Effector memory CD4-positive, alpha-beta T cell (primary cell): ENCODE measurements around the gene RAB11FIP5.
"Not testable (repeated sequence)": the region's sequence is repeated elsewhere in the genome, so short reads cannot be mapped to it uniquely, and the experiment has no call there.

Experiments
- DNase-seq, 3 donors: peaks; one replicate each; pipeline ENCODE4 v3.0.0-alpha.2; 2020
- H3K27ac ChIP-seq: 2 replicates; pipeline ENCODE4 v1.7.0; 2013; ENCODE audit warnings: mild to moderate bottlenecking, low read length, moderate library complexity; ENCODE audit not compliant: insufficient read depth, poor library complexity, severe bottlenecking
- H3K27me3 ChIP-seq: replicated peaks from 2 replicates; pipeline ENCODE4 v1.7.0; 2013; ENCODE audit warnings: mild to moderate bottlenecking, low read length; ENCODE audit not compliant: insufficient read depth, control insufficient read depth, poor library complexity, severe bottlenecking
- H3K36me3 ChIP-seq: 2 replicates; pipeline ENCODE4 v1.7.0; 2013; ENCODE audit warnings: mild to moderate bottlenecking, low read length, moderate library complexity; ENCODE audit not compliant: control insufficient read depth, insufficient read depth
- H3K4me1 ChIP-seq: 2 replicates; pipeline ENCODE4 v1.7.0; 2013; ENCODE audit warnings: low read length, mild to moderate bottlenecking; ENCODE audit not compliant: control insufficient read depth, insufficient read depth, poor library complexity, severe bottlenecking
- H3K4me3 ChIP-seq: 2 replicates; pipeline ENCODE4 v1.7.0; 2013; ENCODE audit warnings: low read length, low read depth, mild to moderate bottlenecking; ENCODE audit not compliant: insufficient read depth, poor library complexity, severe bottlenecking
- H3K9me3 ChIP-seq: 2 replicates; pipeline ENCODE4 v1.7.0; 2013; ENCODE audit warnings: mild to moderate bottlenecking, low read length, moderate library complexity; ENCODE audit not compliant: control insufficient read depth

The RAB11FIP5 gene

DNA sequence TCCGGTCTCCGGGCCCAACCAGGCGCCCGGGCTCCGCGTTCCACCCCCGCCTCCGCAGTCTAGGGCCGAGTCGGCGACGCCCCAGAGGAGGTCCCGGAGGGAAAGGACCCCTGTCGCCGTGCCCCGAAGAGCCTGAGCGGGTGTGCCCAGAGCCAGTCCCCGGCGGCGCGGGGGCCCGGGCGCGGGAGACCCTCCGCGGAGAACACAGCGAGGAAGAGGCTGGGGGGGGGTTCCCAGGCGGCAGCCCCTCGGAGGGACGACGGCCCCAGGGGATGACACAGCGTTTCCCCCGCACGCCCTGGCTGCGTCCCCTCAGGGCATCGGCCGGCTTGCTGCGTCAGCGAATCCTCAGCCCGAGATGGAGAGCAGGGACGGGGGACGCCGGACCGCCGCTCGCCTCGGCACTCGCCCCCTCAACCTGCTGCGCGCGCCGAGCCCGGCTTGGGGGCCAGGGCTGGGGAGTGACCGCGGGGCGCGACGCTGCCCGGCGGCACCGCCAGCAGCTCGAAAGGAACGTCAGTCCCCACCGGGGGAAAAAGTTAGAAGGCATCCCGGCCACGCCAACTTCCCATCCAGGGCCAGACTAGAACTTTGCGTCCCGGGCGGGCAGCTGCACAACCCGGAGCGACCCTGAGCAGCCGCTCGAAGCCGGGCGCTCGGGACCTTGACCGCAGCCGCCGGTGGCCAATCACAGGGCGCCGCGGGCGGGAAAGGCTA, 41.9 kb downstream of the RAB11FIP5 start:
- H3K9me3 ChIP-seq, result no peaks in the 10 kb centered on the region
- H3K27me3 ChIP-seq, result no peaks in the 10 kb centered on the region
- no peaks in the 10 kb centered on the region for H3K36me3 ChIP-seq
- DNase-seq, result peak in 1 of 3 donors; percentile 6
- peak overlapping the region; percentile 99 for H3K4me3 ChIP-seq
- peak overlapping the region; percentile 76 for H3K27ac ChIP-seq
- peaks cover 15% of the 10 kb centered on the region for H3K4me1 ChIP-seq

DNA sequence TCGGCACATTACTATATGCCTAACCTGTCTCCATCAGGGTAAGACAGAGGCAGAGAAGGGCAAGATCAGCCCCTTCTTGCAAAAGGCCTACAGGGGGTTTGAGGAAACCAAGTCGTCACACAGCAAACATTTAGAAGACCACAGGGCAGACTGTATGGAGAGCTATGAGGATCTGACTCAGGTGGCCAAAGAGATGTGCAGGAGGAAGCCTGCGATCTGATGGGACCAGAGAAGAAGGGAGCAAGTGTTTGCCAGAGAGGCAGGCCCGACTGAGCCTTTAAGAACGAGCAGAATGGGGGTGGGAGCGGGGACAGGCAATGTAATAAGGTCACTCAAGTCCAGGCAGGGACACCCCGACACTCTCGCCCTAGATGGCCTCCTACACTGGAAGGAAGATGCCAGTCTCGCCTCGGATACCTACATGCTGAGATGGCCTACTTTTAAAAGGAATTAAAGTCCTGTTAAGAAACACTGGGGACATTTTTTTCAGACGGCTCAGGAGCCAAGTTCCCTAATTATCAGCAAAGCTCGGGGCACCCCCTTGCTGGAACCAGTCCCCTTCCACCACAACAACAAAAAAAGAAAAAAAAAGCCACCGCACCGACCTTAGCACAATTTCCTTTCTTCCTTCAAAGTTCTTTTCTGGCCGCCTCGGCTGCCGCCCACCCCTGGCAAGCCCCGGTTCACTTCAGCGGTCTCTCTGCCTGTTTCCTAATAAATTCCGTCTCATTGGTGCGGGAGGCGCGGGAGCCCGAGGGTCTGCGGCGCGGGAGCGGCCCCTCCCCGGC, 42.7 kb downstream of the RAB11FIP5 start:
- Histone ChIP-seq H3K9me3 (no peaks in the 10 kb centered on the region), H3K4me3 (peak overlapping the region; percentile 99), H3K27ac (no peak overlapping the region), H3K36me3 (no peaks in the 10 kb centered on the region), H3K27me3 (no peaks in the 10 kb centered on the region), H3K4me1 (peaks cover 15% of the 10 kb centered on the region)
- DNase-seq, result no peak

DNA sequence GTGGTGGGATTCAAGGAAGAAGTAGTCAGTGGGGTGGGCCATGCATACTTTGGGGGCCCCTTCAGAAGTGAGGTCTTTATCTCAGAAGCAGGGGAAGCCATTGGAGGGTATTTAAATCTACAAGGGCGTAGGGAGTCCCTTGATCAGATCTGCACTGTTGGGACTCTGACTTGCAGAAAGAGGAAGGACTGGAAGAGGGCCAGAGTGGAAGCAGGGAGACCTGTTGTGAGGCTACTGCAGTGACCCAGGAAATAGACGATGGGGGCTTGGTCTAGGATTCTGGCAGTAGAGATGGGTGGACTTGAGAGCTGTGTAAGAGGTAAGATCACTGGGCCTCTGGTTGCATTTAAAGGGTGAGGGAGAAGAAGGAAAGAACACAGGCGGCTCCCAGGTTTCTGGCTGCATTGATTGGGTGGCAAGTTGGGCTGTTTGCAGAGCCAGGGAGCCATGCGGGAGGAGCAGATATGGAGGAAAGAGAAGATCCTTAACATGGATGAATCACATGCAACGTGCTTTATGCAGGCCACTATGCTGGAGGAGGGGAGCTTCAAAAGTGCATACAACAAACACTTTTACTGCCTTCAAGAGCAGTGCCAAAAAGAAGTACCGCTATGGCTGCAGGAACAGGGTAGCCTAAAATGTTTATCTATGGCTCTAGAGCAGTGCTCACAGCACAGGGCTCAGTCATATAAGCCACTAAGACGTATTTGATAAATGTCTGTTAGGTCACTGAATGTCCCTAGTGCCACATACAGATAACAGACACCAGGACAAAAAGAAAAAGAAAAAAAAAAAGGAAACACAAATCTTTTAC, 43.5 kb downstream of the RAB11FIP5 start:
- no peak for DNase-seq

DNA sequence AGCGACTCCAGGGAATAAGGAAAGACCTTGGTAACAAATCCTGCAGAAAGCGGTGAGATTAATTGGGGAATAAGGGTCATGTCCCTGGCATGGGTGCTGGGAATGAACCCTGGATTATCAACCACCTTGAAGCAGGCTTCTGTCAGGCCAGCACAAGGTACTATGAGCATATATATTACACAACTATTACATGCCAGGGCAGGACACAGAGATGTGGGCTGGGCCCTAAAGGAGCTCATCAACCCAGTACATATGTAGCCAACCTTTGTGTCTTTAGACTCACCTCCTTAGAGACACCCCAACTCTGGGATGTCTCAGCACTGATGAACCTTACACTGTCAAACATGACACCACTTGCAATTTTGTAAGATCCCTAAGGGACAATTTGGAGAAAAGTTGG, 44.6 kb downstream of the RAB11FIP5 start:
- H3K9me3 ChIP-seq, result no peaks in the 10 kb centered on the region
- no peaks in the 10 kb centered on the region for H3K36me3 ChIP-seq
- DNase-seq, result no peak
- no peaks in the 10 kb centered on the region for H3K27me3 ChIP-seq
- H3K4me3 ChIP-seq, result no peak overlapping the region
- H3K27ac ChIP-seq, result no peak overlapping the region
- H3K4me1 ChIP-seq, result peaks cover 15% of the 10 kb centered on the region

More for the DNA sequence above, 43.5 kb downstream of the RAB11FIP5 start:
- Histone ChIP-seq H3K36me3 (no peaks in the 10 kb centered on the region), H3K4me1 (peaks cover 15% of the 10 kb centered on the region), H3K27me3 (no peaks in the 10 kb centered on the region), H3K27ac (no peak overlapping the region), H3K4me3 (no peak overlapping the region), H3K9me3 (no peaks in the 10 kb centered on the region)

DNA sequence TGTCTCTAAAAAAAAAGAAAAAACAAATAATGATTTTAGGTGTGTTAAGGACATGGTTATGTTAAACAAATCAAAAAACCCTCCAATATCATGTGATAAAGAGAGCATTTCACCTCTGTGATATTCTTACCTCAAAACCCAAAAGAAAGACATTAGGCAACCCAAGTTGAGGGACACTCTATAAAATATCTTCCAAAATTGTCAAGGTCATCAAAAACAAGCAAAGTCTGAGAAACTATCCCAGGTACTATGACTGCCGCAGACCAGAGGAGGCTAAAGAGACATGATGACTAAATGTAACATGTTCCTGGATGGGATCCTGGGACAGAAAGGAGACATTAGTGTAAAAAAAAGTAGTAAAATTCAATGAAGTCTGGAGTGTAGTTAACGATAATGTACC, 45.7 kb downstream of the RAB11FIP5 start:
- H3K36me3 ChIP-seq, result no peaks in the 10 kb centered on the region
- peaks cover 15% of the 10 kb centered on the region for H3K4me1 ChIP-seq
- DNase-seq, result no peak
- H3K27me3 ChIP-seq, result no peaks in the 10 kb centered on the region
- no peak overlapping the region for H3K27ac ChIP-seq
- no peak overlapping the region for H3K4me3 ChIP-seq
- H3K9me3 ChIP-seq, result no peaks in the 10 kb centered on the region

DNA sequence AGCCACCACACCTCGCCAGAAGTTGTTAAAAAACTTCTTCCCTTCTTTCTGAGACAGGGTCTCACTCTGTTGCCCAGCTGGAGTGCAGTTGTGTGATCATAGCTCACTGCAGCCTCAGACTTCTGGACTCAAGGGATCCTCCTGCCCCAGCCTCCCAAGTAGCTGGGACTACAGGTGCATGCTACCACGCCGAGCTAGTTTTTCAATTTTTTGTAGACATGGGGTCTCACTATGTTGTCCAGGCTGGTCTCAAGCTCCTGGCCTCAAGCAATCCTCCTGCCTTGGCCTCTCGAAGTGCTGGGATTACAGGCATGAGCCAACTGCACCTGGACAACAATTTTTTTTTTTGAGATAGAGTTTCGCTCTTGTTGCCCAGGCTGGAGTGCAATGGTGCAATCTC, 47.7 kb downstream of the RAB11FIP5 start:
- not testable (repeated sequence) for H3K4me3 ChIP-seq, H3K9me3 ChIP-seq, H3K36me3 ChIP-seq, H3K27me3 ChIP-seq, H3K27ac ChIP-seq, DNase-seq, H3K4me1 ChIP-seq

DNA sequence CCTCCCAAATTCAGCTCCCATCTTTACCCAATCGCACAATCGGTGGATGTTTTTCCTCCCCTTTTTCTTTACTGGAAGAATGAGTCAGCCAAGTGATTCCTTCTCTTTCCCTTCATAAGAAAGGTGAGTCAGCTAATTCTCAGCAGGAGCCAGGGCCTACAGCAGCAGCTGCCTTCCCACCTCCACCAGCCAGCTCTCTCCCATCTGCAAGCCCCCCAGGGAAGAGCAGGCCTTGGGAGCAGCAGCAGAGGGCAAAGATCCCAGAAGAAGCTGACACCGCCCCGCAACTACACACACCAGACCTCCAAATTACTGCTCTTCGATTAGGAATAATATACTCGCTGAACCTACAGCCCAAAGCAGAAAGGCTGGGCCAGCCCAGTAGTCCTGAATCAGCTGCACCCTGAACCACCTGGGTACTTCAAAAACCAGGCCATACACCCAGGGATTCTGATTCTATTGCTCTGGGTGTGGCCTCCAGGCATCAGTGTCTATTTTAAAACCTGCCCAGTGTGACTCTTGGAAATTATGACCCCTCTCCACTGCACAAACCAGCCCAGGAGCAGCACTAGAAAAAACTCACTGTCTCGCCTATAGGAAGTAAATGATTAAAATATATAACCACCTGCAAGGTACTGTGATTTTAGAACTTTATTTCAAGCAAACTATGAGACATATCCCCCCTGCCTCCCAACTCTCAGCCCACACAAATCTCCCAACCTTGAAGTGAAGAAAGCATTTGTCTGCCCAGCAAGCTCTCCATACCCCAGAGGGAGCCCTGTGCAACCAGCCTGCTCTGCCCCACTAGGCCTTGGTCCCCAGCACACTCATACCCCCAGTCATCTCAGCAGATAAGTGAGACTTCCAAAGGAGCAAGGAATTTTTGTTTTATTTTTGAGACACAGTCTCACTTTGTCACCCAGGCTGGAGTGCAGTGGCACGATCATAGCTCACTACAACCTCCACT, 48.6 kb downstream of the RAB11FIP5 start:
- no peaks in the 10 kb centered on the region for H3K27me3 ChIP-seq
- H3K9me3 ChIP-seq, result no peaks in the 10 kb centered on the region
- H3K4me3 ChIP-seq, result no peak overlapping the region
- DNase-seq, result no peak
- H3K36me3 ChIP-seq, result no peaks in the 10 kb centered on the region
- H3K4me1 ChIP-seq, result no peaks in the 10 kb centered on the region
- no peak overlapping the region for H3K27ac ChIP-seq

DNA sequence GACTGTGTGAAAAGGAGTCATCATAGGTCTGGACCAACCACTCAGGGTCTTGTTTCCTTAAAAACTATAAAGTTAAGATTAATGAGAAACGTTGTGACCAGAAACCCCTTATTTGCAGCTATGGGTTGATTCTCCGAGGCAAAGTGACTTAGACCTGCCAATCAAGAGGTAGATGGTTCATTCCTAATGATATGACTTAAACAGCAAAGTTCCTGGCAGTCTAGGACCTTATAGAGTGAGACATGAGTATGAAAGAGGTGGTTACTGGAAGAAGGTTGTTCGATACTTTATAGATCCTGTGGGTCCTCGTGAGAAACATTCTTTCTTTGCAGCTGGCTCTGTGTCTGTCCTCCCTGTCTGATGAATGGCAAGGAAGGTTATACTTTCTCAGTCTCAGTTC, 49.3 kb downstream of the RAB11FIP5 start:
- Histone ChIP-seq H3K9me3 (no peaks in the 10 kb centered on the region), H3K27me3 (no peaks in the 10 kb centered on the region), H3K4me1 (no peaks in the 10 kb centered on the region), H3K27ac (no peak overlapping the region), H3K4me3 (no peak overlapping the region), H3K36me3 (no peaks in the 10 kb centered on the region)
- no peak for DNase-seq

DNA sequence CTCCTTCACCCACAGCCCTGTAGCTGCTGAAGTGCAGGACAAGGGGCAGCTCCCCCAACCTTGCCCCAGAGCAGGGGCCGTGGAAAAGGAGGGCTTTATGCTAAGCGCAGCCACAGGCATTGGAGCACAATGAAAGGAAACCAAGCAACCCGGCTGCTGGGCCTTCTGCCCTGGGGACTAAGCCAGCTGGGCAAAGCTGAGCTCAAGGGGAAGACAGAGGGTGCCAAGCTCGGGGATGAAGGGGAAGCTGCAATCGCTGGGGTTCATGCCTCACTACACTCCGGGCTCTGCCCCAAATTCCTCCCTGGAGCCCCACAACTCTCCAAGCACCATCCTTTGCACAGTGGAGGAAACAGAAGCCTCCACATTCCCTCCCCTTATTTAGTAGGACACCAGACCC, 53.6 kb downstream of the RAB11FIP5 start:
- Histone ChIP-seq H3K36me3 (no peaks in the 10 kb centered on the region), H3K27ac (no peak overlapping the region), H3K27me3 (no peaks in the 10 kb centered on the region)

More for the DNA sequence above, 53.6 kb downstream of the RAB11FIP5 start:
- no peaks in the 10 kb centered on the region for H3K4me1 ChIP-seq
- no peaks in the 10 kb centered on the region for H3K9me3 ChIP-seq
- no peak for DNase-seq
- no peak overlapping the region for H3K4me3 ChIP-seq
